Measurements from ENCODE around the gene SCN5A.
"Not testable (repeated sequence)": the region's sequence is repeated elsewhere in the genome, so short reads cannot be mapped to it uniquely, and the experiment has no call there.

The SCN5A gene

GRCh38 chr3:38577371-38578080, 72.0 kb downstream of the SCN5A start:
- DNase-seq, result no peak

- DNase-seq, result no peak
Measured at GRCh38 chr3:38576526-38577370, 72.7 kb downstream of the SCN5A start.

DNA sequence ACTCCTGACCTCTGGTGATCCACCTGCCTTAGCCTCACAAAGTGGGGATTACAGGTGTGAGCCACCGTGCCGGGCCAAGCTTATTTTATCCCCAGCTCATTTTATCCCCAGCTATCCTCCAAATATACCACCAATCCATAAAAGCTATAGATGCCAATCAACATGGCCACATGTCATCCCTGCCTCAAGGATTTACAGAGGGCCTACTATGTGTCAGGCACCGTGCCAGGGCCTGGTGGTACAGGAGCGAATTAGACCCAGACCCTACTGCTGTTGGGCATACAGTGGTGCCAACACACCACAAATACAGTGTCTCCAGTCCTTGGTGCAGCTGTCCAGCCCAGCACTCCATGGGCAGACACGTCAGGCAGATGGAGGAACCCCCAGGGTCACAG, 73.4 kb downstream of the SCN5A start:
- no peak for DNase-seq

DNA sequence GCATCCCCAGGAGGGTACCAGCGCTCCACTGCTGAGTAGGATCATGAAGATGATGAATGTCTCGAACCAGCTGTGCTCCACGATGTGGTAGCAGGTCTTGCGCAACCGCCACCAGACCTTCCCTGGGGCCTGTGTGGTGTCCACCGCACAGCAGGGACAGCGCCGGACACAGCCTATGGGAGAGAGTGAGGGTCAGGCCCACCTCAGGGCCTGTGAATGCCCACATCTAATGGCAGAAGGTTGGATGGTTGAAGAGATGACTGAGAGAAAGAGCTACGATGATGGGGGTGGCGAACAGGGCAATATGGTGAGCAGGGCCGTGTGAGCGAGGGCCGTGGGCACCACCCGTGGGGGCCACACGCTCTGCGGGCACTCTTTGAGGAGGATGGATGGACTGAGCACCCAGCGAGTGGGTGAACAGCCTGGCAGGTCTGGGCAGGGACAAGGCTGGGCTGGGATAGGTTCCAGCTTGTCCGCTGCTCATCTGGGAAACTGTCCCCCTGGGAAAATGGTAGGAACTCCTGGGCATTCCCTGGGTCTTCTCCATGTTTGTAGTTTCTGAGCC, 74.1 kb downstream of the SCN5A start:
- DNase-seq, result no peak

- DNase-seq, result no peak
Measured at GRCh38 chr3:38574411-38575278, 74.8 kb downstream of the SCN5A start.

DNA sequence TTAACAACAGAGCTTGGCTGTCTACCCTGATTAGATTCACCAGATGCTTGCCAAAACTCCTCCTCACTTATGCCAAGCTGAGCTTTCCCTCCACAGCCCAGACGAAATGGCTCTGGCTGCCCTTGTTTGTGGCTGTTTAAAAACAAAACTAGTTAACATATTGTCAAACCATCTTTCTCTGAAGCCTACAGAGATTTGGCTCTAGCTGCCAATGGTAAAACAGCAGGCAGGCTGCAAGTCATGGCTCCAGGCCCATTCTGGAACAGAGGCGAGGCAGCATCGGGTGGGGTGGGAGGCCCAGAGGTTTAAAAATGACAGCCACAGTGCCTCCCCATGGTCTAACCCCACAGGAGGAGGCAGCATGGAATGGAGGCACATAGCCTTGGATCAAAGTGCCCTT, 75.9 kb downstream of the SCN5A start:
- no peak for DNase-seq

DNA sequence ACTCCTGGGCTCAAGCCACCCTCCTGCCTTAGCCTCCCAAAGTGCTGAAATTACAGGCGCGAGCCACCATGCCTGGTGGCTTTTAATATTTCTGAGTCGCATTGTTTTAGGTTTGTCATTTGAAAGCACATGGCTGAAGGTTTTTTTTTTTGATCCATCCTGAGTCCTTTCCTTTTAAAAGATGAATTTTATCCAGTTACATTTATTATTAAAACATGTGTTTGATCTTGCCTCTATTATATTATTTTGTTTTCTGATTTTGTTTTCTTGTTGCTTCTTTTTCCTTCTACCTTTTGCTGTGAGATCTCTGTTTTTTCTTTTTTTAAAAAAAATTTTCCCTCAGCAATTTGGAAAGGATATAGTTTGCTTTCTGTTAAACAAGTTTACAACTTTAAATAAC, 76.4 kb downstream of the SCN5A start:
- no peak for DNase-seq

DNA sequence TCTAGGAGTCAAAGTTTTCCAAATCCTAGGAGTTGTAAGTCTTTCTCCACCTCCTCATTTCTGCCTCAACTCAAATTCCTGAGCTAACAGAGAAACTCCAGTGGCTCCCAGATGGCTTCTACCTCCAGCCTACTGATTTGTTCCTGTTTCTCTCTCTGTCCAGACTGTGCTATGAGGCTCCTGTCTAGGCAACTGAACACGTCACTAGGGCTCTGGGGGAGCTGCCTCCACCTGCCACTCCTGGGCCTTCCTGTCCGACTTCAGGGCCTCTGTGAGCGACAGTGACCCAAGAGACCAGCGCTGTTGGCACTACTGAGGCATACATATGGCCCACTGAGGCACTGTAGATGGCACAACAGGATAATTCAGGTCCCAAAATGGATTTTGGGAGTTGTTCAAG, 82.0 kb downstream of the SCN5A start:
- no peak for DNase-seq

DNA sequence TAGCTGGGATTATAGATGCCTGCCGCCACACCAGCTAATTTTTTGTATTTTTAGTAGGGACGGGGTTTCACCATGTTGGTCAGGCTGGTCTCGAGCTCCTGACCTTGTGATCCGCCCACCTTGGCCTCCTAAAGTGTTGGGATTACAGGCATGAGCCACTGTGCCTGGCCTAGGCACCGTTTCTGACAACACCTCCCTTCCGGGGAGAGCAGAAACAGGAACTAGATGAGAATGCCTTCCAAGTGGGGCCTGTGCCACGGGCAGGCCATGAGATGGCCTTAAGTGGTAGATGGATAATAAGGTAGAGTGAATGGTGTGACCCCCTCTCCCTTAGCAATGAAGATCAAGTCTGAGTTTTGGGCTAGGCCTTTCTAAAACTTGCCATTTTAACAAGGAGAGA, 82.7 kb downstream of the SCN5A start:
- not testable (repeated sequence) for DNase-seq

- no peak for DNase-seq
Measured at GRCh38 chr3:38566215-38566528, 83.3 kb downstream of the SCN5A start.

- DNase-seq, result no peak
Measured at GRCh38 chr3:38565339-38566214, 83.9 kb downstream of the SCN5A start.

DNA sequence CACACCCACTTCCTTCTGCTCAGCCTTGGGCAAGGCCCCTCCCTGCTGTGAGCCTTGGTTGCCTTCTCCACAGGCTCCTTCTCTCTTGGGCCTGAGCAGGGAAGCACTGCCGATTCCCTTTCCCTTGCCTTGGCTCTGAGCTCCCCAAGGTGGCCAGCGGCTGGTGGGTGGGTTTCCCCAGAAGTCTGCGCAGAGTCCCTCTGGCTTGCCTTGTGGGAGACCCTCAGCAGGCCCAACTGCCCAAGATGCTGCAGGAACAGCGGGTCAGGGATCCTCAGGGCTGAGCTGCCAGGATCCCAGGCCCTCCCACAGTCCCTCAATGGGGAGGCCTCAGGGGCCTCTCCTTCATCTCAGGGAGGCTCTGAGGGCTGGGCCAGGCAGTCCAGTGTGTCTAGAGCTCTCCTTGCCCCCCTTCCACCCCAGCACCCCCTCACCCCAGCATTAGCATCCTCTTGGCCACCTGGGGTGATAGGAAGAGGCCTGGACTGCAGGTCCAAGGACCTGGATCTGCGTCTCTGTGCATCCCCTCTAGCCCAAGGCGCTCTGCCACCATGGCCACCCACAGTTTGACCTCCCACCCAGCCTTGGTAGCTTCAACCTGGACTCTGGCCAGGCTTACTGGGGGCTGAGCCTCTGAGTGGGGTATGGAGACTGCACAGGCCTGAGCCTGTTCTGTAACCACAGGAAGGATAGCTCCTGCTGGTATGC, 84.7 kb downstream of the SCN5A start:
- no peak for DNase-seq

GRCh38 chr3:38563886-38564270, 85.6 kb downstream of the SCN5A start:
- DNase-seq, result no peak

- DNase-seq, result no peak
Measured at GRCh38 chr3:38563070-38563885, 86.2 kb downstream of the SCN5A start.

DNA sequence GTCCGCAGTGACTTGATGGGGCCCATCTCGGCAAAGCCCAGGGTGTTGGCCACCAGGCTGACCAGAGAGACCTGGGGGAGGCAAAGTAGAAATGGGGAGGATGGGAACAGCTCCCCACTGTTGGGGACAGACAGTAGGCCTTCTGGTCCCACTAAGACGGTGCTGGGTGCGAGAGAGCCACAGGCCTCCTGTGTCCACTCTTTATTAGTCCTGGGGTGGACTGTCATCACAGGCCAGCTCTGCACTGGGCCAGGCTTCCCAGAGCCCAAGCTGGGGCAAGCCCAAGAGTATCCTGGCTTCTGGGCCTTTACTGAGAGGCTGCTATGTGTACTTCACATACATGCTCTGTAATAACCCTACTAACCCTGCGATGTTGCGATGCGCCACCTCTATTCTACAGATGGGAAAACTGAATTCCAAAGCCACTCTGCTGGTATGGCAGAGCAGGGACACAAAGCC, 87.0 kb downstream of the SCN5A start:
- DNase-seq, result no peak

DNA sequence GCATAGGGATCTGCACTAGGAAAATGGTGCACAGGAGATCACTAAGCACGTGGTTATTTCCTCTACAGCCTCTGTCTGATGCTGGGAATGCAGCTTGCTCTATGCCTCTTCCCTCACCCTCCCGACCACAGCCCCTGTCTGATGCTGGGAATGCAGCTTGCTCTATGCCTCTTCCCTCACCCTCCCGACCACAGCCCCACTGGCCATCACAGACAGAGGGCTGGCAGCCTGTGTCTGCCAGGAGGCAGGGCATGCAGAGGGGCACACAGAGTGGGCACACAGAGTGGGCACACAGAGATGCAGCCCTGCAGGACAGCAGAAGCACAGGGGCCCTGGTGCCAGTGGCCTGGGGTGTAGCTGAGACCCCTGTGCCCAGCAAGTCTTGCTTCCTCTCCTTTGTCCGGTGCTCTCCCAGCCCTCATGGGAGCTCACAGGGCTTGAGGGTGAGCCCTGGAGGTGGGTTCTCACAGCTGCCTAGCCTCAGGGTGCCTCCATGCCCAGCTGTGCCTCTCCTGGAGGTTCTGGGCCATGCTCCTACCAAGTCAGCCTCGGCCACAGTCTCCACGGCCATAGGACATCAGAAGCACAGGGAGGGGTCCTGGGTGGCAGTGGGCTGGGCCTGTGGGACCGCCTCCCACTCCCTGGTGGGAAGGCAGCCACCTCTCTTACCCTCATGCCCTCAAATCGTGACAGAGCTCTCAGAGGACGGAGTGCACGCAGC, 87.6 kb downstream of the SCN5A start:
- no peak for DNase-seq

DNA sequence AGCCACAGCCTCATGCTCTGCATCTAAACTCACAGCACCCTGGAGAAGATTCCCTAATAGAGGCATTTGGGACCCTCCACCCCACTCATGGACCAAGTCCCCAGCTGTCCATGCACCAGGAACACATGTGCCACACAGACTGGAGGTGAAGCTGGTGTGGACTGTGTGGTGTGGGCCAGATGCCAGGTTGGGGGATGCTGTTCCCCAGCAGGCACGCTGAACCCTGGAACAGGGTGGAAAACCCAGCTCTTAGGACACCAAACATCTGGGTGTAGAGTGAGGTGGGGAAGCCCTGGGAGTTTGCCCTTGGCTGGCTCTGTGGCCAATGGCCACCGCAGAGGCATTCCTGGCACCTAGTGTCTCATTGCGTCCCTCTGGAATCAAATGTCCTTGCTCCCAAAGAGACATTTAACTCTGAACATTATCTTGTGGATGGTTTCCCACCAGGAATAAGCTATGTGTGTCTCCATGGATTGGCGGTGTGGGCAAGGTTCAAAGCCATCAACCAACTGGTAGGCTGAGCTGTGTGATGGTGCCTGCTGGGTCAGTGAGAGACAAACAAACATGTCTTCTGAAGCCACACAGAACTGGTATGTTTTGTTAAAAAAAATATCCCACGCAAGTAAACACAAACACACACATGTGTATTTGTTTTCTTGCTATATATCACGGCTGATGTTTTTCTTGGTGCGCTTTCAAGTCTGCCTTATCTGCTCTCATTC, 88.3 kb downstream of the SCN5A start:
- DNase-seq, result no peak

- no peak for DNase-seq
Measured at GRCh38 chr3:38560284-38560683, 89.2 kb downstream of the SCN5A start.

DNA sequence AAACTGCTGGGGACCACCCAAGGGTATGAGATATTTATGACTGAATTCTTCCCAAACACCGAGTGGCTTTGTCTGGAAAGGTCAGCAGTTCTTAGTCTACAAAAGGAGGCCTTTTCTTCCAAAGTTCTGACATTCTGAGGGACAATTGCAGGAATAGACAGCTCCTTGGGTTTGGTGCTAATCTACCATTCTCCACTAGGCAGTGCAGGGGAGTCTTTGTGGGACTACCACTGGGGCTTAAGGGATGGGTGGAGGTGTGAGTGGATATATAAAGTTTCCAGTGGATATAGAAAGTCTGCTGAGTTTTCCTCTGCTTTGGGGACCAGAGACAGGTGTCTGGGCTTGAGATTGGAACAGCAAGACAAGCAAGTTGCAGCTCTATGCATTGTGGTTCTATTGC, 90.6 kb downstream of the SCN5A start:
- no peak for DNase-seq

All from CD4-positive, alpha-beta T cell treated with Interleukin-12 subunit alpha and Interleukin-12 subunit beta, for 1 hour (primary cell).